Loucy (cell line): ENCODE measurements around the gene C16orf78.

Source experiments
- EZH2phosphoT487 ChIP-seq: fragments of 200-600 bp; IDR thresholded peaks from 2 replicates; pipeline ENCODE4 v1.6.1; 2018; ENCODE audit warnings: antibody characterized with exemption, mild to moderate bottlenecking, moderate library complexity, borderline replicate concordance
- TF ChIP-seq, protein P1 (sequence below): fragments of 200-600 bp; sonication (generic); conservative IDR thresholded peaks from 2 replicates; pipeline ENCODE4 v1.5.1; 2014; ENCODE audit warnings: mild to moderate bottlenecking, antibody characterized with exemption, low read length

DNA sequence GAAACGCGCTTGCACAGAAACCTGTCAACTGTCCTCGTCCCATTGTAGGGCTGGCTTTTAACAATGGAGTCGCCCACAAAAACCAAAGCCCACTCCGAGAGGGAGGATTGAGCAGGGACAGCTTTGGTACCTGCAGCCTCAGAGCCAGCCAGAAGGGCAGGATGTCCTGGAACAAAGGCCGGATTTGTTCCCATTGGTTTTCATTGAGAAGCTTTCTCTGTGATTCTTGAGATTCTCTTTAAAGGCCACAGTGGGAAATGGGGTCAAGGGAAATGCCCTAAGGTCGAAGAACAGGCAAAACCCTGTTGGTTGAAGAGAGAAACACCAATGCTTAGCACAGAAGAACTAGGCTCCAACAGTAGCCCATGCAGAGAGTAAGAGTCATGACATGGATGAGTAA, 65.4 kb downstream of the C16orf78 start:
- TF ChIP-seq, protein P1, sequence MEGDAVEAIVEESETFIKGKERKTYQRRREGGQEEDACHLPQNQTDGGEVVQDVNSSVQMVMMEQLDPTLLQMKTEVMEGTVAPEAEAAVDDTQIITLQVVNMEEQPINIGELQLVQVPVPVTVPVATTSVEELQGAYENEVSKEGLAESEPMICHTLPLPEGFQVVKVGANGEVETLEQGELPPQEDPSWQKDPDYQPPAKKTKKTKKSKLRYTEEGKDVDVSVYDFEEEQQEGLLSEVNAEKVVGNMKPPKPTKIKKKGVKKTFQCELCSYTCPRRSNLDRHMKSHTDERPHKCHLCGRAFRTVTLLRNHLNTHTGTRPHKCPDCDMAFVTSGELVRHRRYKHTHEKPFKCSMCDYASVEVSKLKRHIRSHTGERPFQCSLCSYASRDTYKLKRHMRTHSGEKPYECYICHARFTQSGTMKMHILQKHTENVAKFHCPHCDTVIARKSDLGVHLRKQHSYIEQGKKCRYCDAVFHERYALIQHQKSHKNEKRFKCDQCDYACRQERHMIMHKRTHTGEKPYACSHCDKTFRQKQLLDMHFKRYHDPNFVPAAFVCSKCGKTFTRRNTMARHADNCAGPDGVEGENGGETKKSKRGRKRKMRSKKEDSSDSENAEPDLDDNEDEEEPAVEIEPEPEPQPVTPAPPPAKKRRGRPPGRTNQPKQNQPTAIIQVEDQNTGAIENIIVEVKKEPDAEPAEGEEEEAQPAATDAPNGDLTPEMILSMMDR, result no peak
- TF ChIP-seq EZH2phosphoT487, result no peak
